ENCODE results near the gene ZMAT5.

ZMAT5 gene

GRCh38 chr22:29762263-29762662 lies 4.5 kb downstream of the ZMAT5 start:
- no peak for ATAC-seq
- TF ChIP-seq GLIS3 (CRISPR knock-in tag; IDR thresholded peaks at IDR 0.05) (no peak), ZNF8 (CRISPR knock-in tag; IDR thresholded peaks at IDR 0.05) (no peak), ZFP3 (CRISPR knock-in tag; IDR thresholded peaks at IDR 0.05) (no peak), CSDC2 (CRISPR knock-in tag; IDR thresholded peaks at IDR 0.05) (no peak), OSR1 (CRISPR knock-in tag; IDR thresholded peaks at IDR 0.05) (no peak), ZNF70 (CRISPR knock-in tag; IDR thresholded peaks at IDR 0.05) (no peak), TSHZ2 (CRISPR knock-in tag; IDR thresholded peaks at IDR 0.05) (no peak), ESRRG (CRISPR knock-in tag; IDR thresholded peaks at IDR 0.05) (no peak), ZNF565 (CRISPR knock-in tag; conservative IDR thresholded peaks at IDR 0.05; ENCODE audit: low read depth) (no peak)

- TF ChIP-seq ISL1 (CRISPR knock-in tag; IDR thresholded peaks at IDR 0.05): no peak
- no peak for TF ChIP-seq ARNTL (CRISPR knock-in tag; IDR thresholded peaks at IDR 0.05; ENCODE audit: borderline replicate concordance, low read depth)
- TF ChIP-seq CSDC2 (CRISPR knock-in tag; IDR thresholded peaks at IDR 0.05): no peak
- no peak for TF ChIP-seq CREB5 (CRISPR knock-in tag; IDR thresholded peaks at IDR 0.05; ENCODE audit: low read depth)
- TF ChIP-seq PPARA (CRISPR knock-in tag; IDR thresholded peaks at IDR 0.05; ENCODE audit: borderline replicate concordance): no peak
- TF ChIP-seq PATZ1 (CRISPR knock-in tag; IDR thresholded peaks at IDR 0.05; ENCODE audit: borderline replicate concordance): no peak
- no peak for TF ChIP-seq RARB (CRISPR knock-in tag; IDR thresholded peaks at IDR 0.05)
- TF ChIP-seq POU6F1 (CRISPR knock-in tag; IDR thresholded peaks at IDR 0.05; ENCODE audit: borderline replicate concordance, low read depth): no peak
- no peak for TF ChIP-seq BACH2 (CRISPR knock-in tag; IDR thresholded peaks at IDR 0.05; ENCODE audit: borderline replicate concordance)
- no peak for TF ChIP-seq TOX (CRISPR knock-in tag; IDR thresholded peaks at IDR 0.05; ENCODE audit: borderline replicate concordance)
- TF ChIP-seq ESRRG (CRISPR knock-in tag; IDR thresholded peaks at IDR 0.05): no peak
- TF ChIP-seq OSR1 (CRISPR knock-in tag; IDR thresholded peaks at IDR 0.05): no peak
- TF ChIP-seq GLIS3 (CRISPR knock-in tag; IDR thresholded peaks at IDR 0.05): no peak
- no peak for TF ChIP-seq CSRNP3 (CRISPR knock-in tag; IDR thresholded peaks at IDR 0.05)
- no peak for TF ChIP-seq SNAI2 (CRISPR knock-in tag; IDR thresholded peaks at IDR 0.05)
- no peak for TF ChIP-seq ZFP30 (CRISPR knock-in tag; IDR thresholded peaks at IDR 0.05)
- TF ChIP-seq ZC3H10 (CRISPR knock-in tag; IDR thresholded peaks at IDR 0.05): no peak
- no peak for TF ChIP-seq ZFP3 (CRISPR knock-in tag; IDR thresholded peaks at IDR 0.05)
- no peak for ATAC-seq
Observed at GRCh38 chr22:29758959-29759358, 7.8 kb downstream of the ZMAT5 start.

- no peak for TF ChIP-seq SNAI2 (CRISPR knock-in tag; IDR thresholded peaks at IDR 0.05)
- ATAC-seq: no peak
Observed at GRCh38 chr22:29758068-29758622, 8.7 kb downstream of the ZMAT5 start.

Data from SK-N-SH treated with all-trans-retinoic acid at 6 μM for 48 hours (cell line).